Smooth muscle cell (in vitro differentiated cells): ENCODE results near the gene IL1RAP. TPM values are rescaled to one million over a fixed set of nuclear protein-coding genes. Genes with fewer than 3 reads are reported as not detected.

Experiments
- DNase-seq: peaks from one replicate; lab custom pipeline; 2025; ENCODE audit not compliant: unreplicated experiment; lab: John Stamatoyannopoulos, UW
- H2AFZ ChIP-seq: fragments of 200-600 bp; sonication (generic); 2 replicates; pipeline ENCODE4 v1.6.0; 2016; ENCODE audit warnings: antibody characterized with exemption, low read depth, mild to moderate bottlenecking
- H3F3A ChIP-seq: fragments of 200-600 bp; sonication (generic); 2 replicates; pipeline ENCODE4 v1.6.0; 2017; ENCODE audit warnings: antibody characterized with exemption, low read depth
- H3K27ac ChIP-seq: fragments of 200-600 bp; sonication (generic); 2 replicates; pipeline ENCODE4 v1.5.1; 2016; ENCODE audit warnings: low read depth, mild to moderate bottlenecking
- H3K27me3 ChIP-seq: fragments of 200-600 bp; sonication (generic); 2 replicates; pipeline ENCODE4 v1.6.1; 2016; ENCODE audit warnings: low read depth, mild to moderate bottlenecking
- H3K36me3 ChIP-seq: fragments of 200-600 bp; sonication (generic); 2 replicates; pipeline ENCODE4 v1.5.1; 2016; ENCODE audit warnings: low read depth
- H3K4me1 ChIP-seq: fragments of 200-600 bp; sonication (generic); 2 replicates; pipeline ENCODE4 v1.5.1; 2016; ENCODE audit warnings: low read depth
- H3K4me2 ChIP-seq: fragments of 200-600 bp; sonication (generic); 2 replicates; pipeline ENCODE4 v1.6.0; 2016; ENCODE audit warnings: mild to moderate bottlenecking
- H3K4me3 ChIP-seq: fragments of 200-600 bp; sonication (generic); 2 replicates; pipeline ENCODE4 v1.5.1; 2016; ENCODE audit warnings: mild to moderate bottlenecking
- H3K79me2 ChIP-seq: fragments of 200-600 bp; sonication (generic); 2 replicates; pipeline ENCODE4 v1.6.0; 2016; ENCODE audit warnings: low read depth, mild to moderate bottlenecking
- H3K9ac ChIP-seq: fragments of 200-600 bp; sonication (generic); 2 replicates; pipeline ENCODE4 v1.6.0; 2016; ENCODE audit warnings: low read depth
- H3K9me3 ChIP-seq: fragments of 200-600 bp; sonication (generic); replicated peaks from 2 replicates; pipeline ENCODE4 v1.5.1; 2016; ENCODE audit warnings: low read depth
- H4K20me1 ChIP-seq: fragments of 200-600 bp; sonication (generic); 2 replicates; pipeline ENCODE4 v1.6.0; 2016; ENCODE audit warnings: low read depth
- WGBS: methylation state at CpG from one replicate; pipeline ENCODE4 v1.1.7; 2016; ENCODE audit warnings: low lambda C conversion rate; 5-methylcytosine and 5-hydroxymethylcytosine counted together
- polyA plus RNA-seq: library from polyadenylated mRNA; unstranded; fragments of >200 nt; fragmentation: Nextera tagmentation; extraction: Ambion mirVana; gene quantifications from 2 replicates; pipeline ENCODE4 v1.2.1, GENCODE V29; 2016
- total RNA-seq: library from RNA; depleted of rRNA; stranded (reverse); fragments of >200 nt; gene quantifications from 2 replicates; pipeline ENCODE4 v1.2.3, GENCODE V29; 2014
- TF ChIP-seq, protein P1 (sequence below): fragments of 200-600 bp; sonication (generic); IDR thresholded peaks from 2 replicates; pipeline ENCODE4 v1.5.1; 2017; ENCODE audit warnings: borderline replicate concordance, mild to moderate bottlenecking, antibody characterized with exemption; ENCODE audit not compliant: insufficient read depth, poor library complexity, severe bottlenecking

Gene IL1RAP
- total and polyA plus RNA-seq, 2 experiments from 2014 or later: 13.5 to 49.1 TPM

DNA sequence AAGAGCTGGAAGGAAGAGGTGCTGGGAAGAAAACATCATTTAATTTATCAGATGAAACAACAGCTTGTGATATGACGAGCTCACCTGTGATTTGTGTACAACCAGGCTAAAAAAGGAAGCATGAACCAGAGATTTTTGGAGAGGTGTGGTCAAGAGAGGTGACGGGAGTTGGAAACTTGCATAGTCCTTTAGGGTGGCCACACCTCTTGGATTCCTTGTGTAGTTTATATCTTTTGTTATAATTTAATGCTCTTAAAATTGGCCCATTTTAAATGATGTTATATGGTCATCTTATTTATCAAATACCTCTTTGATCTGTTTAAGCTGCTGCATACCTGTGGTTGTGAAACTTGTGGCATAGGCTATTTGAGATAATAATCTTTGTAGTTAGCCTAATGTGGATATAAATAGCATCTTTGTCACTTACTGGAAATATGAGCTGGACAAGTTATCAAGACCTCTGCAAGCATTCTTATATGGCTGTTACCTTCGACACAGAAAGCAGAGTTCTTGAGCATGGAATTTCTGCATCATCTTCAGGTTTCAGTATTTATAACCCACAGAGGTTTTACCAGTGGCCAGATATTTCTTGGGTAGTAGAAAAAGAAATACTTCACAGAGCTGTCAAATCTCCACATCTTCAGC, 49.1 kb downstream of the IL1RAP start:
- peaks cover 9% of the 10 kb centered on the region for H3F3A ChIP-seq
- H2AFZ ChIP-seq: no peak overlapping the region
- H3K36me3 ChIP-seq: peaks cover 10% of the 10 kb centered on the region
- peaks cover 18% of the 10 kb centered on the region for H3K4me1 ChIP-seq
- H4K20me1 ChIP-seq: no peaks in the 10 kb centered on the region
- no peaks in the 10 kb centered on the region for H3K9me3 ChIP-seq
- H3K4me2 ChIP-seq: peak overlapping the region; percentile 29
- H3K4me3 ChIP-seq: no peak overlapping the region
- H3K27ac ChIP-seq: peak overlapping the region; percentile 98
- 63% methylated on average over 3 of the region's 3 CpGs for WGBS
- no peak overlapping the region for H3K9ac ChIP-seq
- TF ChIP-seq, protein P1, sequence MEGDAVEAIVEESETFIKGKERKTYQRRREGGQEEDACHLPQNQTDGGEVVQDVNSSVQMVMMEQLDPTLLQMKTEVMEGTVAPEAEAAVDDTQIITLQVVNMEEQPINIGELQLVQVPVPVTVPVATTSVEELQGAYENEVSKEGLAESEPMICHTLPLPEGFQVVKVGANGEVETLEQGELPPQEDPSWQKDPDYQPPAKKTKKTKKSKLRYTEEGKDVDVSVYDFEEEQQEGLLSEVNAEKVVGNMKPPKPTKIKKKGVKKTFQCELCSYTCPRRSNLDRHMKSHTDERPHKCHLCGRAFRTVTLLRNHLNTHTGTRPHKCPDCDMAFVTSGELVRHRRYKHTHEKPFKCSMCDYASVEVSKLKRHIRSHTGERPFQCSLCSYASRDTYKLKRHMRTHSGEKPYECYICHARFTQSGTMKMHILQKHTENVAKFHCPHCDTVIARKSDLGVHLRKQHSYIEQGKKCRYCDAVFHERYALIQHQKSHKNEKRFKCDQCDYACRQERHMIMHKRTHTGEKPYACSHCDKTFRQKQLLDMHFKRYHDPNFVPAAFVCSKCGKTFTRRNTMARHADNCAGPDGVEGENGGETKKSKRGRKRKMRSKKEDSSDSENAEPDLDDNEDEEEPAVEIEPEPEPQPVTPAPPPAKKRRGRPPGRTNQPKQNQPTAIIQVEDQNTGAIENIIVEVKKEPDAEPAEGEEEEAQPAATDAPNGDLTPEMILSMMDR: no peak
- no peak for DNase-seq
- no peaks in the 10 kb centered on the region for H3K27me3 ChIP-seq
- peaks cover 12% of the 10 kb centered on the region for H3K79me2 ChIP-seq

DNA sequence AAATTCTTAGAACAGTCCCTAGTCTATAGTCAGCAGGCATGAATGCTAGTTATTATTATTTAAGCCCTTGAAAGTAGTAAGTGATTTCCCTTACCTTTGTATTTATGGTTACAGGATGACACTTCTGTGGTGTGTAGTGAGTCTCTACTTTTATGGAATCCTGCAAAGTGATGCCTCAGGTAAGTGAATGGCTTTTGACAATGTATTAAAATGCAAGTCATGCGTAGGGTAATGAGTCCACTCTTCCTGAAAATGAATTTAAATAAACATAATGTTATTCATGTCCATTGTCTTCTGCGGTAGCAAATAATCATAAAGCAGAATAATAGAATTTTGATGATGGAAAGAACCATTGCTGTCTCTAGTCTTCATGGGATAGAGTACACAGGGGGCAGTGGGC, 50.3 kb downstream of the IL1RAP start:
- H4K20me1 ChIP-seq: no peaks in the 10 kb centered on the region
- DNase-seq: no peak
- H3K9ac ChIP-seq: no peak overlapping the region
- WGBS: 94% methylated on average over 2 of the region's 2 CpGs
- no peaks in the 10 kb centered on the region for H3K27me3 ChIP-seq
- H3K4me3 ChIP-seq: no peak overlapping the region
- peak overlapping the region; percentile 98 for H3K27ac ChIP-seq
- peaks cover 18% of the 10 kb centered on the region for H3K4me1 ChIP-seq
- TF ChIP-seq, protein P1: no peak
- H3K79me2 ChIP-seq: peaks cover 12% of the 10 kb centered on the region
- H3K9me3 ChIP-seq: no peaks in the 10 kb centered on the region
- no peaks in the 10 kb centered on the region for H3K36me3 ChIP-seq
- H3F3A ChIP-seq: peaks cover 9% of the 10 kb centered on the region
- H3K4me2 ChIP-seq: peak overlapping the region; percentile 29
- no peak overlapping the region for H2AFZ ChIP-seq

DNA sequence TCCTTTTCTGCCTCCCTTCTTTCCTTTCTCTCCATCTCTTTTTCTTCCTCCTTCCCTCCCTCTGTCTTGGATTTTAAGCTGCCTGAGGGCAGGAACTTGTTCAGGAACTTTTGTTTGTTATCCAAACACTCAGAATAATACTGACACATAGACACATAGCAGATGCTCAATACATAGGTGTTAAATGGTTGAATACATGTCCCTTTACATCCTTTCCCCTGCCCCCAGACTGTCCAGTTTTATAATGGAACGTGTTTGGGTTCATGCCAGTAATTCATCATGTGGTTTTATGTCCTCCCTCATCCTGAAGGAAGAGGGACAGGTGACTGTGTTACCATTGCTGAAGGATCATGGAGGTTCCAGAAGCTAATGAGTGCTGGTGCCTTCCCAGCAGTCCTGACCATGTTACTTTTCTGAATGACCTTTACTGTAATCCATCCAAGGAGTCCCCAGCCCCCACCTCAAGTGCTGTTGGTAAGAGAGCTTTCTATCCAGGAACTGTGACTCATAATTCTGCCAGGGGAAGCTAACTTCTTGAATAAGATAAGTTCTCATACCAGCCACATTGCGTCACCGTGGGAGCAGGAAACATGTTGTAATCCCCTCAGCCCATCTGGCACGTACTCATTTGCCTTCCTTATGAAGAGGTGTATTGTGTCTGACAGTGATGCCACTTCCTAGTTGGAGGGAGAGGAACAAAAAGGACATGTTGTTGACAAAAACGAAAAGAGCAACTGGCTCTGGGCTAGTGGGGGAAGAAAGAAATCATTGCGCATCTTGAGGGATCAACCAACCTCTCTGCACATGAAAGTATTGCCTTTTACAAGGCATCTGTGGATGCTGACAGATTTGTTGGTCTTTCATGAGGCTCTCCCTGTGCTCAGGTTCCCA, 52.4 kb downstream of the IL1RAP start:
- Histone ChIP-seq H2AFZ (no peak overlapping the region), H3K4me1 (peaks cover 14% of the 10 kb centered on the region), H3K27me3 (no peaks in the 10 kb centered on the region), H3K4me3 (no peak overlapping the region), H3K79me2 (peaks cover 8% of the 10 kb centered on the region), H3K9me3 (no peaks in the 10 kb centered on the region), H3K9ac (peak overlapping the region; percentile 83), H3K36me3 (no peaks in the 10 kb centered on the region), H3F3A (peaks cover 9% of the 10 kb centered on the region), H3K27ac (peak overlapping the region; percentile 98), H3K4me2 (peak overlapping the region; percentile 58), H4K20me1 (no peaks in the 10 kb centered on the region)
- TF ChIP-seq, protein P1: no peak
- peak; percentile 29 for DNase-seq
- WGBS: 20% methylated on average over 6 of the region's 6 CpGs
